ENCODE data around the gene NDUFS6. TPM values are rescaled to one million over a fixed set of nuclear protein-coding genes. Genes with fewer than 3 reads are reported as not detected.

NDUFS6 gene
- total and polyA plus RNA-seq, 11 donors, result 55.9 to 311 (median 95.9) TPM

GRCh38 chr5:1834721-1835429 is 33.7 kb downstream of the NDUFS6 start:
- Histone ChIP-seq H3K9me3 (no peaks in the 10 kb centered on the region), H3K36me3 (peaks cover 0 to 4% (median 0%) of the 10 kb centered on the region in 9 donors), H3K4me1 (peaks cover 0 to 33% (median 0%) of the 10 kb centered on the region in 12 donors), H3K27me3 (peaks cover 0 to 7% (median 0%) of the 10 kb centered on the region in 9 donors), H3K4me3 (no peak overlapping the region), H3K27ac (no peak overlapping the region)
- DNase-seq (peak in 1 of 5 donors; percentile 10), ATAC-seq (no peak)
- intact Hi-C loops (cut with DNase I), result loop anchor here in 1 of 10 donors (5.0 kb wide), 1 partner anchor 33 kb away; the partner anchor contains the start of gene NDUFS6
- no peak for TF ChIP-seq POLR2A (IDR thresholded peaks at IDR 0.05)
- TF ChIP-seq, protein P1, sequence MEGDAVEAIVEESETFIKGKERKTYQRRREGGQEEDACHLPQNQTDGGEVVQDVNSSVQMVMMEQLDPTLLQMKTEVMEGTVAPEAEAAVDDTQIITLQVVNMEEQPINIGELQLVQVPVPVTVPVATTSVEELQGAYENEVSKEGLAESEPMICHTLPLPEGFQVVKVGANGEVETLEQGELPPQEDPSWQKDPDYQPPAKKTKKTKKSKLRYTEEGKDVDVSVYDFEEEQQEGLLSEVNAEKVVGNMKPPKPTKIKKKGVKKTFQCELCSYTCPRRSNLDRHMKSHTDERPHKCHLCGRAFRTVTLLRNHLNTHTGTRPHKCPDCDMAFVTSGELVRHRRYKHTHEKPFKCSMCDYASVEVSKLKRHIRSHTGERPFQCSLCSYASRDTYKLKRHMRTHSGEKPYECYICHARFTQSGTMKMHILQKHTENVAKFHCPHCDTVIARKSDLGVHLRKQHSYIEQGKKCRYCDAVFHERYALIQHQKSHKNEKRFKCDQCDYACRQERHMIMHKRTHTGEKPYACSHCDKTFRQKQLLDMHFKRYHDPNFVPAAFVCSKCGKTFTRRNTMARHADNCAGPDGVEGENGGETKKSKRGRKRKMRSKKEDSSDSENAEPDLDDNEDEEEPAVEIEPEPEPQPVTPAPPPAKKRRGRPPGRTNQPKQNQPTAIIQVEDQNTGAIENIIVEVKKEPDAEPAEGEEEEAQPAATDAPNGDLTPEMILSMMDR (IDR thresholded peaks at IDR 0.05), result no peak
- WGBS, 4 donors, result 53 to 71% (median 58%) methylated on average over 21 of the region's 21 CpGs

- Histone ChIP-seq H3K9me3 (no peaks in the 10 kb centered on the region), H3K4me3 (no peak overlapping the region), H3K27ac (no peak overlapping the region), H3K27me3 (peaks cover 0 to 12% (median 0%) of the 10 kb centered on the region in 9 donors), H3K4me1 (peaks cover 0 to 33% (median 0%) of the 10 kb centered on the region in 12 donors), H3K36me3 (peaks cover 0 to 4% (median 0%) of the 10 kb centered on the region in 9 donors)
- ATAC-seq (no peak), DNase-seq (no peak)
- intact Hi-C loops (cut with DNase I), result loop anchor here in 1 of 10 donors (5.0 kb wide), 1 partner anchor 33 kb away; the partner anchor contains the start of gene NDUFS6
- WGBS, 4 donors, result 77 to 84% (median 79%) methylated on average over 10 to 13 of the region's 13 CpGs
- no peak for TF ChIP-seq POLR2A (IDR thresholded peaks at IDR 0.05)
- TF ChIP-seq, protein P1 (IDR thresholded peaks at IDR 0.05), result no peak
Measured at GRCh38 chr5:1835431-1835830, 34.2 kb downstream of the NDUFS6 start.

DNA sequence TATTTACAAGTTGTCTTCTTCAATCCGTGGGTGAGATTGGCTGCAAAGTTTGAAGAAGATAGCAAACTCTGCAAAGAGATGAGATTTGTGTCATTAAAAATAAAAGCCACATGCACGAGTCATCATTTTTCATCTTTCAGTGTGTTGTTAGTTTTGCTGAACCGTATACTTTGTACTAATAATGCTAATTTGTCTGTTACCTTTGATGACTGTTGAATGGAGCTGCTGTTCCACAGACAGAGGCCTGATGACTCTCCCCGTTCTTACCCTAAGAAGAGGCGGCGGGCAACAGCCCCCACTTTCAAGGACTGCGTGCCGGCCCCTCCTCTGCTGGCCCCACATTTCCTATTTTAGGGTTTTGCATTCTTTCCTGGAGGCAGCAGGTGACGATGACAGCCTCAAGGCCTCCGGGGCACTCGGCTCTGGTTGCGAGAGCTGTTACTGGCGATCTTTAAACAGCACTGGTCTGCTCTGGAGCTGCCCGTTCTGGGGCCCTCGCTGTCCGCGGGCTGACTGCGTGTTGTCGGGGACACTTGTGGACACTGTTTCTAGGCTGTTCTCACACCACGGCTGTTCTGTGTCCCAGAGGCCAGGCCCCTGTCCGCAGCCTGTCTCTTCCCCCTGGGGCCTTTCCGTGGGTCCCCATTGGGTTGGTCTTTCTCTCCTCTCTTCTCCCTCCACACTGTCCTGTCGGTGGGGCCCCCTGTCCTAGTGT is 35.1 kb downstream of the NDUFS6 start:
- peak overlapping the region in 10 of 12 donors; percentile 25 to 81 (median 62) for H3K27ac ChIP-seq
- intact Hi-C loops (cut with DNase I), result loop anchor here in 1 of 10 donors (5.0 kb wide), 1 partner anchor 34 kb away; the partner anchor contains the start of gene NDUFS6
- peak in 3 of 5 donors; percentile 64 to 68 (median 67) for DNase-seq

More for the DNA sequence above, 35.1 kb downstream of the NDUFS6 start:
- TF ChIP-seq POLR2A (IDR thresholded peaks at IDR 0.05), result no peak
- TF ChIP-seq, protein P1 (IDR thresholded peaks at IDR 0.05), result no peak
- whole genome bisulfite sequencing, 4 donors, result 26 to 44% (median 35%) methylated on average over 23 of the region's 23 CpGs
- ATAC-seq, result peak; percentile 33 to 73 (median 62)
- Histone ChIP-seq H3K27me3 (peaks cover 0 to 13% (median 5%) of the 10 kb centered on the region in 9 donors), H3K4me3 (no peak overlapping the region), H3K36me3 (no peaks in the 10 kb centered on the region), H3K4me1 (peaks cover 0 to 41% (median 4%) of the 10 kb centered on the region in 12 donors), H3K9me3 (no peaks in the 10 kb centered on the region)

Measured in heart left ventricle (tissue), 16 donors.